HG03558 (cell line): ENCODE data around the gene LRIG2.
"Not testable (repeated sequence)": the region's sequence is repeated elsewhere in the genome, so short reads cannot be mapped to it uniquely, and the experiment has no call there.

Experiments
- ATAC-seq: cut with Tn5 transposase; IDR thresholded peaks from one replicate; pipeline ENCODE4 v1.9.1; 2021; ENCODE audit warnings: moderate number of reproducible peaks; ENCODE audit not compliant: unreplicated experiment; ENCODE audit errors: extremely low read depth

LRIG2 gene

DNA sequence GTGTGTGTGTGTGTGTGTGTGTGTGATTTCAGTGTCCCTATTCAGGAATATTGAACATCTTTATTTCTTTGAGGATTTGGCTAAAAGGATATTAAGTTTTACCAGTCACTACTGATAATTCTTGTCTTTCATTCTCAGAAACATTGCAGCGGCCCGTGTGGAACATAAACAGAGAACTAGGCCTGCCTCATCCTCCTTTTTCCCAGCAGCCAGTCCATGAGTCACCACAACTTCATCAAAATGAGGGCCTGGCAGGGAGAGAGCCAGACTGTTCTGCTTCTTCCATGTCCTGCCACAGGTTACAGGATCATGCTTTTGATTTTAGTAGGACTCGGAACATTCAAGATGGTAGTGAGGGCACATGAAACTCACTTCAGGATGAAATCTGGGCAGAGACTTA lies 50.7 kb downstream of the LRIG2 start:
- no peak for ATAC-seq

DNA sequence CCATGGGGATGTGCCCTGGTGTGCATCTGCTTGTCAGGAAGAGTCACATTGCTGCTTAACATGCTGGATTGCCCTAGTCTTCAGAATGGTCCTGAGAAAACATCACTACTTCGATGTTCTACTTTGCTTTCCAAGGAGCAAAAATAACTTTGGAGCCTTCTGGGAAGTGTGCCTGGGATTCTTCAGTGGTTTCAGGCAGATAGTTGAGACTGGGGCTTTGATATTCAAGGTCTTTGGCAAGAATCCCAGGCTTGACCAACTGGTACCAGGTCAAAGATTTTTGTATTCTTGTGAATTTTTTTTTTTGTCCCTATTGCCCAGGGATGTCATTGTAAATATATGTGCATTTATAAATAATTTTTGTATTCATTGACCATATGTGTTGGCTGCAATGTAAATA lies 51.4 kb downstream of the LRIG2 start:
- ATAC-seq, result no peak

DNA sequence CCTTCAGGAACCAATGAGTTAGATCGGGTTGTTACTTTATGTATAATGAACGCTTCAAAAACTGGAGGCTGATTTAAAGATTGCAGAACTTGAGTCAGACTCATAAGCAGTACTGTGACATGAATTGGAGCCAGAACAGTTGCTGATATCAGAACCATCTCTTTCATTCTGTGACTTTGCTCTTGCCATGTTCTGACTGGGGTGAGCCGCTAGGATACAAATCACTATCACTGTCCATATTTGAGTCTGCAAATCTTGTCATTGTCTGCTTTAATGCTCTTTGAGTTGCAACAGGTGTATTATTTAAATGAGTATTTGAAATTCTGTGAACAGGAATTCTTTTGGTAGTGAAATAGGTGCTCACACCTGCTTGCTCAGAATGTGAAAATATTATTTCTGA lies 52.5 kb downstream of the LRIG2 start:
- ATAC-seq, result no peak

DNA sequence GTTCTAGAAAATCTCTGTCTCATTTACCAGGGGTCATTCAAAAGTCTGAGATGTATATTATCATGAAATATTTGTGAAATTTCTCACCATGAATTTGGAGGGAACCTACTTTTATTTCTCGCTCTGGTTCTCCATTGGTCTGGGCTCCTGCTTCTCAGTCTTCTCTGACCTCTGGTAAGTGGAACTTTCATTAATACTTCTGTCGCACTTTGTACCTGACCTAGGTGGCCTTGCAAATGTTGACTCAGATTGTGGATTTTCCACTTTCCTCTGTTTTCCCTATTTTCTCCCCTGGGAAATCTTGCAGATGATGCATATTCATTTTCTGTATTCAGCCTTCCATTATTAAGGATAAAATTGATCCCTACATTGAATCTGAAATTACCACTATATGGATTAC lies 53.2 kb downstream of the LRIG2 start:
- ATAC-seq, result no peak

DNA sequence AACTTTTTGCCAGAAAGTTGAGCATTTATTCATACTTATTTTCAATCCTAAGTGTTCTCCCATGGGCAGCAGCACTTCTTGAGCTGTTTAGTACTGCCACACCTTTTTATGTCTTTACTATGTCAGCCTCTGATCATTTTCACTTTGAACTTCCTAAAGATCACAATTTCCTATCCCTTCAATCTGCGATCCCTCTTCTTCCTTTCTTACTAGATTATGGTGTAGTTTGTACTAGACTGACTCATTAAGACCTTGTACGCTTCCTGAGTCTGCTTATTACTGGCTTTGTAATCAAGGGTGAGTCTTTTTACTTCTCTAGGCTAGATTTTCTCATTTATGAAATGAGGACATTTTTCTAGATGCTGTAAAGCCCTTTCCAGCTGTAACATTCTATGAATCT lies 55.1 kb downstream of the LRIG2 start:
- ATAC-seq, result no peak

DNA sequence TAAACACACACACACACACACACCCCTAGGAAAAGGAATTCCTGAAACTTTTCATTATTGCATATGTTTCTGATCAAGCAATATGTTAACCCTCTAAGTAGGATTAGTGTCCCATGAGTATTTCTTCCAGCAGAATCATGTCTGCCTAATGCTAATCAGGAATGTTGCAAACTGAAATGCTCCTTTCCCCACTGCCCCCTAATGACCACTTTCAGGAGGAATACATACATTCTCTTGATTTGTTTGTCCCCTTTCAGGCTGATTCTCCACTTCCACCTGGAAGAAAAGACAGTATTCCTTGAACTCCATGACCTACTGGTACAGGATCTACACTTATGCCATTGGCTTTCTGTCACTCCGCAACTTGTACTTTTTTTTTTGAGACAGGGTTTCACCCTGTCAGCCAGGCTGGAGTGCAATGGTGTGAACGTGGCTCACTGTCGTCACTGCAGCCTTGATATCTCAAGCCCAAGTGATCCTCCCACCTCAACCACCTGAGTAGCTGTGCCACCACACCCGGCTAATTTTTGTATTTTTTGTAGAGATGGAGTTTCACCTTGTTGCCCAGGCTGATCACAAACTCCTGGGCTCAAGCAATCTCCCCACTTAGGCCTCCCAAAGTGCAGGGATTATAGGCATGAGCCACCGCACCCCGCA lies 56.7 kb downstream of the LRIG2 start:
- ATAC-seq, result no peak

DNA sequence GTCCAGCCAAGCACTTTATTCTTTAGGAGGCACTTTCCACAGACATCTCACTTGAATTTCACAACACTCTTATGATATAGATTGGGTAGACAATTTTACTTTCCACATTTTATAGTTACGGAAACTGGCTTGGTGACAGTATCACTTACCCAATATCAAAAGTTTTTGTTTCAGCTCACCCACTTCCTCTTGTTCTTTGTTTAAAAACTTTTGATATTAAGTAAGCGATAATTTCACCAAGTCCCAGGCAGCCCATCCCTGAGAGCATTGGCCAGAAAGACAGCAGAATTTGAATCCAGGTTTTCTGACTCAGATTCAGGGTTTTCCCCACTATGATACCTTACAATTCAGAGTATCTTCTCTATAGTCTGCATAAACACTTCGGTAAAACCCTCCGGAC lies 60.0 kb downstream of the LRIG2 start:
- ATAC-seq, result no peak

DNA sequence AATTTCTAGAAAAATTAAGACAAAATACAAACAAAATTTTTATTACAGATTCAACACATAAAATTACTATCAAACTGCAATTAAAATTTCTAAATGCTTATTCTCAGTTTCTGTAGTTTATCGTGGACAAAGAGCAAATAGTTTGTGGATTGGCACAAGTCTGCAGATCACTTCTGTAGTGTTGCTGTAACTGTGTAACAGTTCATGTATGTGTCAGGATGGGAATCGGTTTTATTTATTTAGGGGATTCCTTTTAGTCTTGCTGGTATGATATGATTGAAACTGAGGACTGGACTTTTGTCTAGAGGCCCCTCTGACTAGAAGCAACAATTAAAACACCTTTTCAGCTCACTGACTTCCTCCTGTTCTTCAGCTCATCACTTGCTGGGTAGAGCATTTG lies 60.8 kb downstream of the LRIG2 start:
- ATAC-seq, result no peak

DNA sequence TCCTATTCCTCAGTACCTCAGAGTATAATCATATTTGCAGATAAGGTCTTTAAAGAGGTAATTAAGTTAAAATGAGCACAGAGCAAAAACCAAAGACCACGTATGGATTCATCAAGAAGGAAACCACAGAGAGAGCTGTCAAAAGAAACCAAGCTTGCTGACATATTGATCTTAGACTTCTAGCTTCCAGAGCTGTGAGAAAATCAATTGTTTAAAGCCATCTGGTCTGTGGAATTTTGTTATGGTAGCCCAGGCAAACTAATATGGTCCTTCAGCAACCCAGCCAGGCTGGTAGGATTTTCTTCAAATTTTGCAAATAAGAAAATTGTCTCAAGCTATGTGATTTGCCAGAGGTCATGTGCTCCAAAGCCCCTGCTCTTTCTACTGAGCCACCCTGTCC lies 62.5 kb downstream of the LRIG2 start:
- no peak for ATAC-seq

DNA sequence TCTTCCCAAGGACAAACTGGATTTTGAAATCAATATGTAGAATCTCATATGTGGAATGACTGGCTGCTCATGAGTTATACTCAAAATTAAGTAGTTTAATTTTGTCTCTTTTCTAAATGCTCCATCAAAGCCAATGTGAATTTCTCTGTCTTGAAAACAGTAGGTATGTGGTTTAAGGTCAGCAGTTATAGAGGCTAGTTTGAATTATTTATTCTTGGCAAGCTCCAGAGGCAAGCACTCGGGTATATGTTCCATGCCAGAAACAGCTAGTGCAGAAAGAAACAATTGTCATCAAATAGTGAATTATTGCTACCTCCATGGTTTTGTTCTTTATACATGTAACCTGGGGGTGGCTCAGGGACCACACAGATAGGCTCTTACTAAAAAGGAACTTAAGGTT lies 63.5 kb downstream of the LRIG2 start:
- no peak for ATAC-seq

DNA sequence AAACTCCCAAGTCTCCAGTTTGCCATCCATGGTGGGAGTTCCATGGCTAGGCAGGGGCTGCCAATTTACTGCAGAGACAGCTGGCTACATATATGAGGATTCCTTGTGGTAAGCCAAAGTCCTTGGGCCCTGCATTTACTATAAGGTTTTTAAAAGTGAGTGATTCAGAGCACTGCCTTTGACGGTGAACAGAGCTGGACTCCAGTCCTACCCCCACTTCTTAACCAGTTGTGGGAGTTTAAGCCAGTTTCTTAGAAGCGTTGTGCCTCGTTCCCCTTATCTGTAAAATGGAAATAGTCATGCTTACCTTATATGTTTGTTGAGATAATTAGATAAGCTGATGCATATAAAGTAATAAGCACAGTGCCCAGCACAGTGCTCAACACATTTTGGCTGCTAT lies 64.6 kb downstream of the LRIG2 start:
- ATAC-seq, result no peak

DNA sequence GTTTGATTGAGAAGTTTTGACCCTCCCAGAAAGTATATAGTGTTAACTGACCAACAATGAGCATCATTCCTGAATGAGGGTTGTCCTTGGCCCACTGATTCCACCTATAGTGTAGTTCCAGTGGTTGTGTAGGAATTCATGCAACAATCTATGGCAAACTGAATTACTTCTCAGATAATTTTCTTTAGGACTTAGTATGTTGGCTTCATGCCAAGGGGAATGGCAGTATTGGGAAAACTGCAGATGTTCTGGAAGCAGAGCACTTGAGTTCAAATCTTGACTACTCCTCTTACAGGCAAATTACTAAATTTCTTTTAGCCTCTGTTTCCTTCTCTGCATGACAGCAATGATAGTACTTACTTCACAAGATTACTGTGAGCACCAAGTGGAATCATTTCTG lies 65.8 kb downstream of the LRIG2 start:
- ATAC-seq, result no peak

DNA sequence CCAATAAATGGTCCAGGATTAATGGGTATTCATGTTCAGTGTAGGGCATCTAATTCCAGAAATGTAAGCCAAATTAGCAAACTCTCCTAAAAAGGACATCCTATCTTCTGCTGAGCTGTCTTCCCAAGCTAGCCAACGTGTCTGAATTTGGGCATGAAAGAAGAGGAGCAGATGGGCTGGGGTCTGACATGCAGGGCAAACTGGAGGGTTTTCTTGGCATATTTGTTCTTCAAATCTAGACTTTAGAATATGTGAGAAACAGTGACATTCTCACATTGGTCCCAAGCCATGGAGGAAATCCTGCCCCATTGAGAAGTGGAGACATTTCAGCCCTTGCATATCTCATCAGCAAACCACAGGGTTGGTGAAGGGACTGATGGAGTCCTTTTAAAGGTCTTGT lies 67.2 kb downstream of the LRIG2 start:
- ATAC-seq, result no peak

DNA sequence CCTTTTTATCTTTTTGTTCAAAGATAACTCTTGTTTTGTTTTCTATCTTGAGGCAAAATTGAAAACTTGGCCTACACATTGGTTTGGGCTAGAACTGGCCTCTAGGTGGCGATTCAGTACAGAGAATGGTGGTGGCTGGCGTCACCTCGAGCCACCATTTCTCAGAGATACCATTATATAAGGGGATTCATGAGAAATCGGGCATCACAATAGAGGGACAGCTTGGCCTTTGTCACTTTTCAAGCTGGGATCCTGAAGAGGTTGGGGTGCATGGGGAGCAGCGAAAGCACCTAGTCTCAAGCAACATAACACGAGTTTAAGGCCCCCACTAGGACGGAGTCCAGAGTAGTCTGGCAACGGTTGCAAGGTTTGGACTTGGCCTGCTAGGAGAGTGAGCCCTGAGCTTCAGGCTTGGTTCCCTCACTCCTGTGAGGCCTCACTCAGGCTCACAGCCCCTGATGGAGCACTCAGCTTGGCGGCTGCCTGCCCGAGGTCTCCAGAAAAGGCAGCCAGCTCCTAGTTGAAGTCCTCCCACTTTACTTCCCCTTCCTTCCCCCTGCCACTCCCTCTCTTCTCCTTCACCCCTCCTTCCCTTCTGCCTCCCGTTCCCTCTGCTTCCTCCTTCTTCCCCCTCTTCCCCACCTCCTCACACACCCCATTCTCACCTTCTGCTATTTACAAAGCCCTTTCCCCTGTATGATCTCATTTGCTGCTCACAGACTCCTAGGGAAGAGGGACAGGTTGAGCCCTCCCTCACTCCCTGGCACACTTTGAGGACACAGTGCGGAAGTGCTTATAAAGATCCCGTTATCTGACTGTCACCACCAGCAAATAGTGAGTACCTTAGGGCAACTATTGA lies 67.8 kb downstream of the LRIG2 start:
- ATAC-seq, result no peak

DNA sequence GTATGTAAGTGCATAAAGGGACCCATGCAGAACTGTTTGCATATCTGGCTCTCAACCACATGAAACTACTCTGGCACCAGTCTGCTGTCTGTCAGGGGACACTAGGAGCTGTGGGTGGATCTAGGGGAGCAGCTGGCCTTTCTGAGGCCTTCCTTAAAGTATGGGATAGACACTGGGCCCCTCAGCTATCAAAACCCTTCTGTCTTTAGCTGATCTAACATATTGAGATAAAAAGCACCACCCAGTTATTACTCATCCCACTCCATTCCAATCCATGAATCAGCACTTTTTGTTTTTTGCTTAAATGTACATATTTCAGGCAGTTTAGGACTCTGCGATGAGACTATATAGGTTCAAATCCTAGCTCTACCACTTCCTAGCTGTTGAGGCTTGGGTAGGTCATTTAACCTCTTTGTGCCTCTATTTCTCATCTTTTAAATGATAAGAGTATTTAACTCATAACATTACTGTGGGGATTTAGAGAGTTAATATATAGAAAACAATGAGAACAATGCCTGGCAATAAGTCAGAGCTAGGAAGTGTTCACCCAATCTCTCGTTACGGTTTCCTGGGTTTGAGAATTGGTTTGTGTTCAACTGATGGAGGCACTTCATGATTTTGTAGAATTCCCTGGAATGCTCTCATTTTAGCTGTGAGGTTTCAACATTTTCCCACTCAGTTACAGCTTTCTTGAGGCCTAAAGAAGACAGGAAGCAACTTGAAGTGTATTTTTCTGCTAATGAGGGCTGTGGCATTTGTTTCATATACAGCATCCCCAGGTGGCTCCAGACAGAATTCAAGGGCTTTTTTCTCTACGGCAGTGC lies 68.9 kb downstream of the LRIG2 start:
- no peak for ATAC-seq

DNA sequence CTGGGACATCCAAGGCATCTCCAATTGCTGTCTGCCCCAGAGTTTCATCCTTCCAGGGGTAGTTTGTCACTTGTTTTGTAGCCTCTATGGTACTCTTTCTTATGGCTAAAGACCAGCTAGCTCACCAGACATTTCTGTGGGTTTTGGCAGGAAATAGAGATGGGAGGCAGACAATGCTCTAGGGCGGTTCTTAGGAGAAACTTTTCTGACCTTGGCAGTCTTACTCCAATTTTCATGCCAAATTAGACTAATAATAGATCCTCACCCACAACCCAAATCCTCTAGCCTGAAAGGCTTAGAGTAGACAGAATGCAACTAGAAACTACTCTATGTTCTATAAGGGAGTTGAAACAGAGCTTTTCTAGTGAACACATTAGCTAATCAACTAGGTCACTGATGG lies 69.8 kb downstream of the LRIG2 start:
- ATAC-seq, result no peak

DNA sequence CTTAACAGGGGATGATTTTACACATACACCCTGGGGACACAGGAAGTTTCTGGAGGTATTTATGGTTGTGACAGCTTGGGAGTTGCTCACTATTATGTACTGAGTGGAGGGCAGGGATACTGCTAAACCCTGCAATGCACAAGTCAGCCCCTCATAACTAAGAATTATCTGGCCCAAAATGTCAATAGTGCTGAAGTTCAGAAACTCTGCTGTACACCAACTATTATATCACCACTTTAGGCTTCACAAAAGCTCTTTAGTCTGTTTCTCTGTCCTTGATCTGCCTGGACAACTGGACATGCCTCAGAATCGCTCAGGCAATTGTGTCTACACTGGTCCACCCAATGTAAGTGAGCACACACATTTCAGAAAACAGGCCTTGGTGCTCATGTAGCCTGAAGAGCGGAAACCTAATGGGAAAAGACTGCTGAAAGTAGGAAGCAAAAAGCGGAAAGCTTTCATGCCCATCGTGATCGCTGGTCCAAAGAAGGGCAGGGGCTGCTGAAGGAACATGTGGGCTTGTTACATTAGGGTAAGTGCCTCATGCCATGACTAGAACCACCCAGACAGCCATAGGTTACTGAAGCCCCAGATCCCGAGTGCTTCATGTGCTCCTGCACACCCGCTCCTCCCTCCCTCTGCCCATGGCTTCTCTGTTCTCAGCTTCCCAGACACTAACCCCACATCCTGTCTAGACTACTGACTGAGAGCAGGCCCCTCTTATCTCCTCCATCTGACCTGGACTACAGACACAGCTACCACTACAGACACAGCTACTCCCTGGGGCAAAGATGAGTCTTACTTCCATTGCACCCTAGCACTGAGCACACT lies 73.5 kb downstream of the LRIG2 start:
- ATAC-seq, result no peak

DNA sequence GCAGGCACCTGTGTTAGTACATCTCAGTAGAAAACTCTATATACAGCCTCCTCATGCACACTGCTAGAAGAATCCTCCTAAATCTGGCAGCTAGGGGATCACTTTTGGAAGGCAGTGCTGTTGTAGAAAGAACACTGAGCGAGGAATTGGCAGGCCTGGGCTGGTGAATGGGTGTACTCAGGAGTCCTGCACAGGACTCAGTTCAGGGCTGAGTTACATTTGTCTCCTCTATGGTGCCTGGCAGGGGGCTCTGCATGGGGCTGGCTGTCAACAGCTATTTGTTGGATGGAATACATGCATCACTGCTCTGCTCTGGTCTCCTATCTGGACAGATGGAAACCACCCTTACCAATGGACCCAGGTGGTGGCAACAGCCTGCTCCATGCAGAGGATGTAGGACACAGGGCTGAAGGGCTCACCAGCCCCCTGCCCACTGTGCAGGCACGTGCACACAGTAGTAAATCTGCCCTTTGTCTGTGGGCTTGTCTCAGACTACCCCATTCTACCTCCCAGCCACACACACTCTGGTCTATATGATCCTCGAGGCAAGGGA lies 74.2 kb downstream of the LRIG2 start:
- no peak for ATAC-seq

DNA sequence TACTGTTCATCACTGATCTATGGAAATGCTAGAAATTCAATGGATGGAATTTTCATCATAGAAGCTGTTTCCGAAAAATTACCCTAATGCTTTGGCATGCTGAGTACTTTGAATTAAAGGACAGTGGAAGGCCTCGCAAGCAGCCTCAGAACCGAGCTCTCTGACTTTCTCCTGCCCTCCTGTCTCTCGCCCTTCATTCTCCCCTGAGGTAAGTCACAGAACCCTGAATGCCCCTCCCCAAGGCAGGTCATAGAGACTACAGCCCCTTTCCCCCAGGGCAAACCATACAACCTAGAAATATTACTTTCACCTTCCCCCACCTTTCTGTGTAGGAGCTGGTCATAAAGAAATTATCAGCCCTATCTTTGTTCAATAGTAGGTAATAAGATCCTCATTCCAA lies 74.8 kb downstream of the LRIG2 start:
- ATAC-seq, result no peak

DNA sequence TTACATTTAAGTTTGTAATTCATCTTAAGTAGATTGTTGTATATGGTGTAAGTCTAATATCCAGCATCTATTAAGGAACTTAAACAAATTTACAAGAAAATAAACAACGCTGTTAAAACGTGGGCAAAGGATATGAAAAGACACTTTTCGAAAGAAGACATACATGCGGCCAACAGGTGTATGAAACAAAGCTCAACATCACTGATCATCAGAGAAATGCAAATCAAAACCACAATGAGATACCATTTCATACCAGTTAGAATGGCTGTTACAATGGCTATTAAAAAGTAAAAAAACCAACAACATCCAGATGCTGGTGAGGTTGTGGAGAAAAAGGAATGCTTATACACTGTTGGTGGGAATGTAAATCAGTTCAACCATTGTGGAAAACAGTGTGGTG lies 77.5 kb downstream of the LRIG2 start:
- not testable (repeated sequence) for ATAC-seq
